Mammary epithelial cell (primary cell): ENCODE results near the gene ABCG1.

Experiments
- CTCF ChIP-seq, 2 donors: IDR thresholded peaks in 1 of 2; conservative IDR thresholded peaks in 1 of 2; 2 replicates each; pipeline ENCODE4 v1.5.1; 2011 to 2012; ENCODE audit warnings: inconsistent platforms in 2 of 2, low read length in 2 of 2, mild to moderate bottlenecking in 2 of 2, control low read depth in 1 of 2, low read depth in 1 of 2; ENCODE audit not compliant: insufficient read depth in 1 of 2; ENCODE audit errors: extremely low read depth in 1 of 2
- EZH2 ChIP-seq: IDR thresholded peaks from 2 replicates; pipeline ENCODE4 v1.6.1; 2012; ENCODE audit warnings: low read length, inconsistent platforms, borderline replicate concordance

- TF ChIP-seq CTCF (conservative IDR thresholded peaks at IDR 0.05 in 1 of 2, IDR thresholded peaks at IDR 0.05 in 1 of 2; ENCODE audit: extremely low read depth in 1 of 2, insufficient read depth in 1 of 2, low read depth in 1 of 2, low read length in 2 of 2), result no peak
- no peak for TF ChIP-seq EZH2
Measured at GRCh38 chr21:42239973-42240372, 21.0 kb downstream of the ABCG1 start.
